Neural cell (in vitro differentiated cells): ENCODE measurements around the gene EXOC4. TPM values are rescaled to one million over a fixed set of nuclear protein-coding genes. Genes with fewer than 3 reads are reported as not detected.
"Not testable (repeated sequence)": the region's sequence is repeated elsewhere in the genome, so short reads cannot be mapped to it uniquely, and the experiment has no call there.

Experiments
- H2AFZ ChIP-seq: fragments of 200-600, 300-800 bp; sonication (generic), shearing (Covaris generic); 2 replicates; pipeline ENCODE4 v1.6.0; 2014; ENCODE audit warnings: low read depth, mild to moderate bottlenecking, antibody characterized with exemption, low read length, moderate library complexity
- H3F3A ChIP-seq: fragments of 200-600 bp; shearing (Covaris generic); 2 replicates; pipeline ENCODE4 v1.6.1; 2016; ENCODE audit warnings: mild to moderate bottlenecking, moderate library complexity, mixed read lengths, antibody characterized with exemption, low read length; ENCODE audit not compliant: insufficient read depth, poor library complexity, severe bottlenecking
- H3K27ac ChIP-seq: fragments of 200-600, 300-800 bp; sonication (generic), shearing (Covaris generic); 2 replicates; pipeline ENCODE4 v1.5.1; 2014; ENCODE audit warnings: mild to moderate bottlenecking, low read length, moderate library complexity
- H3K27me3 ChIP-seq: fragments of 300-800, 200-600 bp; sonication (generic), shearing (Covaris generic); 2 replicates; pipeline ENCODE4 v1.6.0; 2014; ENCODE audit warnings: mild to moderate bottlenecking, low read depth, low read length, moderate library complexity; ENCODE audit not compliant: insufficient read depth
- H3K36me3 ChIP-seq: fragments of 300-800, 200-600 bp; sonication (generic), shearing (Covaris generic); 2 replicates; pipeline ENCODE4 v1.5.1; 2014; ENCODE audit warnings: mild to moderate bottlenecking, antibody characterized with exemption, low read length, moderate library complexity; ENCODE audit not compliant: insufficient read depth
- H3K4me2 ChIP-seq: fragments of 300-800, 200-600 bp; sonication (generic), shearing (Covaris generic); 2 replicates; pipeline ENCODE4 v1.6.0; 2014; ENCODE audit warnings: mild to moderate bottlenecking, low read length
- H3K4me3 ChIP-seq: fragments of 300-800, 200-600 bp; sonication (generic), shearing (Covaris generic); 2 replicates; pipeline ENCODE4 v1.5.1; 2014; ENCODE audit warnings: mild to moderate bottlenecking, low read length, moderate library complexity
- H3K79me2 ChIP-seq: fragments of 200-600 bp; shearing (Covaris generic); replicated peaks from 2 replicates; pipeline ENCODE4 v1.6.0; 2014; ENCODE audit warnings: mild to moderate bottlenecking, low read length, moderate library complexity; ENCODE audit not compliant: insufficient read depth
- H3K9ac ChIP-seq: fragments of 300-800, 200-600 bp; sonication (generic), shearing (Covaris generic); 2 replicates; pipeline ENCODE4 v1.6.1; 2016; ENCODE audit warnings: mild to moderate bottlenecking, low read length, mixed read lengths
- H3K9me2 ChIP-seq: fragments of 200-600 bp; shearing (Covaris generic); 2 replicates; pipeline ENCODE4 v1.6.1; 2016; ENCODE audit warnings: mild to moderate bottlenecking, low read length, mixed read lengths; ENCODE audit not compliant: insufficient read depth
- H3K9me3 ChIP-seq: fragments of 200-600, 300-800 bp; sonication (generic), shearing (Covaris generic); 2 replicates; pipeline ENCODE4 v1.6.1; 2016; ENCODE audit warnings: mild to moderate bottlenecking, mixed run types, low read length, moderate library complexity, mixed read lengths
- H4K20me1 ChIP-seq: fragments of 200-600 bp; shearing (Covaris generic); 2 replicates; pipeline ENCODE4 v1.6.1; 2016; ENCODE audit warnings: mild to moderate bottlenecking, mixed run types; ENCODE audit not compliant: insufficient read depth
- CTCF ChIP-seq: fragments of 450-650 bp; IDR thresholded peaks from 2 replicates; pipeline ENCODE4 v1.5.1; 2014; ENCODE audit warnings: antibody characterized with exemption, mild to moderate bottlenecking, moderate library complexity; ENCODE audit not compliant: poor library complexity, severe bottlenecking
- EP300 ChIP-seq: fragments of 450-650 bp; conservative IDR thresholded peaks from 2 replicates; pipeline ENCODE4 v1.6.1; 2014; ENCODE audit warnings: antibody characterized with exemption, mild to moderate bottlenecking, moderate library complexity; ENCODE audit not compliant: poor library complexity, severe bottlenecking
- EZH2 ChIP-seq: fragments of 200-600, 300-800 bp; shearing (Covaris generic), sonication (generic); IDR thresholded peaks from 2 replicates; pipeline ENCODE4 v1.6.1; 2014; ENCODE audit warnings: antibody characterized with exemption, low read length, borderline replicate concordance, mild to moderate bottlenecking; ENCODE audit not compliant: insufficient read depth, poor library complexity, severe bottlenecking
- MXI1 ChIP-seq: fragments of 450-650 bp; conservative IDR thresholded peaks from 2 replicates; pipeline ENCODE4 v1.6.1; 2014; ENCODE audit warnings: antibody characterized with exemption, mild to moderate bottlenecking; ENCODE audit not compliant: poor library complexity, severe bottlenecking
- POLR2AphosphoS5 ChIP-seq: IDR thresholded peaks from 2 replicates; pipeline ENCODE4 v1.6.1; 2012
- RAD21 ChIP-seq: fragments of 450-650 bp; conservative IDR thresholded peaks from 2 replicates; pipeline ENCODE4 v1.6.1; 2014; ENCODE audit warnings: antibody characterized with exemption, mild to moderate bottlenecking, moderate library complexity
- REST ChIP-seq: IDR thresholded peaks from 2 replicates; pipeline ENCODE4 v1.6.1; 2012; ENCODE audit warnings: borderline replicate concordance
- SMC3 ChIP-seq: fragments of 450-650 bp; conservative IDR thresholded peaks from 2 replicates; pipeline ENCODE4 v1.6.1; 2014; ENCODE audit warnings: antibody characterized with exemption, mild to moderate bottlenecking, moderate library complexity; ENCODE audit not compliant: poor library complexity
- TAF1 ChIP-seq: IDR thresholded peaks from 2 replicates; pipeline ENCODE4 v1.6.1; 2012; ENCODE audit warnings: low read depth
- polyA plus RNA-seq: library from polyadenylated mRNA; depleted of rRNA; stranded (reverse); fragments of >200 nt; gene quantifications from 2 replicates; pipeline ENCODE4 v1.2.3, GENCODE V29; 2014

The EXOC4 gene
- polyA plus RNA-seq, 1 donor from 2014 or later: 36.5 TPM

DNA sequence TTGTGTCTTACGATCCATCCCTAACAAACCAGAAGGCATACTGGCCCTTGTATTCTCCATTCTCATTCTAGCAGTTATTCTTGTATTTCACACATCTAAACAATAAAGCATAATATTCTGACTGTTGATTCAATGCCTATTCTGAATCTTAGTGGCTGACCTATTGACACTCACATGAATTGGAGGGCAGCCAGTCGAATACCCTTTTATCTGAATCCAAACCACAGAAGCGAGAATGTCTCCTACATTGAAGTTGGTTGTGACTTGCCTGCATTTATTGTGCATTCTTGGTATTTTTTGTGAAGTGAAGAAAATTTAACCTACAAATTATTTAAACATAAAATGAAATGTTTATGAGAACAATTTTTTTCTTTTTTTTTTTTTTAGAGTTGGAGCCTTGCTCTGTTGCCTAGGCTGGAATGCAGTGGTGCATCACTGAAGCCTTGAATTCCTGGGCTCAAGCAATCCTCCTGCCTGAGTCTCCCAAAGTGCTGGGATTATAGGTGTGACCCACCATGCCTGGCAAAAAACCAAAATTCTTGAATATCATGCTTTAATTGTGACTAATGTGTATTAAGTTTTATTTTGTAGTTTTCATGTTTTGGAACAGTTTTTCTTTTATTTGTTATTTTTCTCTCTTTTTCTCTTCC lies 22.7 kb downstream of the EXOC4 start:
- H3K4me2 ChIP-seq: no peak overlapping the region
- no peak overlapping the region for H2AFZ ChIP-seq
- TF ChIP-seq EZH2 (no peak), RAD21 (no peak), EP300 (no peak), SMC3 (no peak), POLR2AphosphoS5 (no peak), CTCF (no peak), TAF1 (no peak), MXI1 (no peak), REST (no peak)
- H3F3A ChIP-seq: no peaks in the 10 kb centered on the region
- H3K36me3 ChIP-seq: peaks cover 4% of the 10 kb centered on the region
- H3K27ac ChIP-seq: no peak overlapping the region
- H4K20me1 ChIP-seq: no peaks in the 10 kb centered on the region
- no peaks in the 10 kb centered on the region for H3K9me2 ChIP-seq
- H3K9ac ChIP-seq: no peak overlapping the region
- H3K27me3 ChIP-seq: no peaks in the 10 kb centered on the region
- no peak overlapping the region for H3K4me3 ChIP-seq
- no peaks in the 10 kb centered on the region for H3K9me3 ChIP-seq
- no peaks in the 10 kb centered on the region for H3K79me2 ChIP-seq

DNA sequence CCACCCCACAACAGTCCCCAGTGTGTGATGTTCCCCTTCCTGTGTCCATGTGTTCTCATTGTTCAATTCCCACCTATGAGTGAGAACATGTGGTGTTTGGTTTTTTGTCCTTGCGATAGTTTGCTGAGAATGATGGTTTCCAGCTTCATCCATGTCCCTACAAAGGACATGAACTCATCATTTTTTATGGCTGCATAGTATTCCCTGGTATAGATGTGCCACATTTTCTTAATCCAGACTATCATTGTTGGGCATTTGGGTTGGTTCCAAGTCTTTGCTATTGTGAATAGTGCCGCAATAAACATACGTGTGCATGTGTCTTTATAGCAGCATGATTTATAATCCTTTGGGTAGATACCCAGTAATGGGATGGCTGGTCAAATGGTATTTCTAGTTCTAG lies 26.1 kb downstream of the EXOC4 start:
- not testable (repeated sequence) for H3K9ac ChIP-seq, H3F3A ChIP-seq, H3K27ac ChIP-seq, H3K9me3 ChIP-seq, H2AFZ ChIP-seq, H3K79me2 ChIP-seq, H4K20me1 ChIP-seq, H3K9me2 ChIP-seq, H3K4me3 ChIP-seq, H3K27me3 ChIP-seq, H3K4me2 ChIP-seq, H3K36me3 ChIP-seq

DNA sequence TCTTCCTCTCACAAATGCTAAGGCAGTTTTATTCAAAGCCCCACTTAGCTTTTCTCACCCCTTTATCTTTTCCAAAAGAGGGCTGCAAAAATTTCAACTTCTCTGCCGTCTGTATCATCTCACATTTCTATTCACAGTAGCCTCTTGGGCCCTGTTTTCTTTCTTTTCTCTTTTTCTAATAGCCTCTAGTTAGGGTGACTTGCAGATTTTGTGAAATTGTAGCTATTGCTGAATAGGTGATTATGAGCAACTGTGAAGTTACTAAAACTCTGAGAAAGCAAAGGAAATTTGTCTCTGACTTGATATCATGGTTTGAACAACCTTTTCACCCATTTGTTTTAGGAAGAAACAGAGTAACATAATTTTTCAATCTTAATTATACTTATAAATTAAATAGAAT lies 29.2 kb downstream of the EXOC4 start:
- no peaks in the 10 kb centered on the region for H4K20me1 ChIP-seq
- H3K36me3 ChIP-seq: peaks cover 4% of the 10 kb centered on the region
- no peaks in the 10 kb centered on the region for H3K9me2 ChIP-seq
- no peak overlapping the region for H3K4me3 ChIP-seq
- TF ChIP-seq TAF1 (no peak), CTCF (no peak), EP300 (no peak)
- H3K4me2 ChIP-seq: no peak overlapping the region
- H3K9me3 ChIP-seq: no peaks in the 10 kb centered on the region
- no peak overlapping the region for H3K9ac ChIP-seq
- H3K27ac ChIP-seq: no peak overlapping the region
- H2AFZ ChIP-seq: no peak overlapping the region
- no peaks in the 10 kb centered on the region for H3F3A ChIP-seq
- H3K79me2 ChIP-seq: no peaks in the 10 kb centered on the region
- no peaks in the 10 kb centered on the region for H3K27me3 ChIP-seq
